RWPE2 (cell line): ENCODE data around the gene CEACAM16.

Source experiments
- ATAC-seq: fragments of 200-7000 bp; cut with Tn5 transposase; 3 replicates; pipeline ENCODE4 v1.9.1; 2021; ENCODE audit warnings: low read depth
- DNase-seq: peaks from one replicate; pipeline ENCODE4 v3.0.0-alpha.2; 2020; ENCODE audit warnings: low spot score
- H3K27ac ChIP-seq: fragments of 450-650 bp; 2 replicates; pipeline ENCODE4 v1.5.1; 2017; ENCODE audit warnings: mild to moderate bottlenecking; ENCODE audit not compliant: poor library complexity, severe bottlenecking
- H3K27me3 ChIP-seq: fragments of 250-450 bp; sonication (Bioruptor Pico); 2 replicates; pipeline ENCODE4 v1.5.1; 2021; ENCODE audit warnings: mild to moderate bottlenecking, moderate library complexity; ENCODE audit not compliant: insufficient read depth, poor library complexity, severe bottlenecking
- H3K36me3 ChIP-seq: fragments of 250-450 bp; sonication (Bioruptor Pico); 2 replicates; pipeline ENCODE4 v1.5.1; 2020; ENCODE audit warnings: low read depth, mild to moderate bottlenecking, moderate library complexity
- H3K4me1 ChIP-seq: fragments of 250-450 bp; sonication (Bioruptor Pico); 2 replicates; pipeline ENCODE4 v1.5.1; 2021; ENCODE audit warnings: mild to moderate bottlenecking, moderate library complexity; ENCODE audit not compliant: insufficient read depth, poor library complexity, severe bottlenecking
- H3K4me3 ChIP-seq: fragments of 250-450 bp; sonication (Bioruptor Pico); 2 replicates; pipeline ENCODE4 v1.5.1; 2021; ENCODE audit warnings: mild to moderate bottlenecking, moderate library complexity; ENCODE audit not compliant: severe bottlenecking
- H3K9me3 ChIP-seq: fragments of 250-450 bp; sonication (Bioruptor Pico); 2 replicates; pipeline ENCODE4 v1.5.1; 2021; ENCODE audit warnings: mild to moderate bottlenecking, moderate library complexity; ENCODE audit not compliant: severe bottlenecking
- CTCF ChIP-seq: fragments of 450-650 bp; IDR thresholded peaks from one replicate; pipeline ENCODE4 v1.5.1; 2017; ENCODE audit warnings: mild to moderate bottlenecking, moderate library complexity; ENCODE audit not compliant: poor library complexity, severe bottlenecking

Gene CEACAM16

DNA sequence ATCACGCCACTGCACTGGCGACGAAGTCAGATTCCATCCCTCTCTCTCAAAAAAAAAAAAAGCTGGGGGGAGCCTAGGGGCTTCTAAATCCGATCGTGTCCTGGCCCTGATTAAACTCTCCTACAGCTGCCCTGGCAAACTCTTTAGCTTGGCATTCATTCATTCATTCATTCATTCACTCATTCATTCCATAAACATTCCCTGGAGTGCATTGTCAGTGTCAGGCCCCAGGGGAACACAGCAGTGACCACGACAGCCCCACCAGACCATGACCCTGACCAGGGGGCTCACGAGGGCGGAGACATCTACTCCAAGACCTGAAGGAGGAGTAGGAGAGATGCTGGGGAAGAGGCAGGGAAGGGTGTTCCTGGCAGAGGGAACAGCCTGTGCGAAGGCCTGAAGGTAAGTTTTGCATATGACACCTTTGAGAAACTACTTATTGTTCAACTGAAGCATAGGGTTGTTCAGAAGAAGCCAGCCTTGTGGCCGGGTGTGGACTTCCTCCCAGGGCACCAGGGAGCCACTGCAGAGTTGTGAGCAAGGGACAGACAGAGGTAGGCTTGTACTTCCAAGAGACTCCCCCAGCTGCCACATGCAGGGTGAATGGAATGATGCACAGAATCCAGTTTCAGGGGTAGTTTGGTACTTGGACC lies 24.5 kb downstream of the CEACAM16 start:
- Histone ChIP-seq H3K4me3 (no peak overlapping the region), H3K27ac (no peak overlapping the region), H3K9me3 (no peaks in the 10 kb centered on the region), H3K4me1 (peaks cover 15% of the 10 kb centered on the region), H3K36me3 (no peaks in the 10 kb centered on the region), H3K27me3 (no peaks in the 10 kb centered on the region)
- TF ChIP-seq CTCF = no peak
- DNase-seq = no peak
- peak; percentile 10; the same call in 1 of the 3 replicates for ATAC-seq

DNA sequence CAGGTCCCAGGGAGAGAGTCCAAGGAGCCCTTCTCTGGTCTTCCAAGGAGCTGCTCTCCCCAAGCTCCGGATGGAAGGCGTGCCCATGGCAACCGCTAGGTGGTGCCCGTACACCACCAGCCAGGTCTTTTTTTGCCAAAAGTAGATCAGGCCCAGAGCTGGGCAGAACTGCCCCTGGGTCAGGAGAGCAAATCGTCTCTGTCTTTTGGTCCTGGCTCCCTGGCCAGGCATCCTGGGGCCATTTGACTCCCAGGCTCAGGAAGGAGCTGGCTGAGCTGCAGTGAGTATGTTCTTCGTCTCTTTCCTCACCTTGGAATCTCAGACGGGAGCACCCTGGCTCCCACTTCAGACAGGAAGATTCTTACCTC lies 25.0 kb downstream of the CEACAM16 start:
- Histone ChIP-seq H3K4me3 (no peak overlapping the region), H3K36me3 (no peaks in the 10 kb centered on the region), H3K27ac (peak overlapping the region; percentile 9), H3K27me3 (no peaks in the 10 kb centered on the region), H3K4me1 (peaks cover 10% of the 10 kb centered on the region), H3K9me3 (no peaks in the 10 kb centered on the region)
- peak; percentile 88 for ATAC-seq
- TF ChIP-seq CTCF = peak; percentile 97
- DNase-seq = no peak

DNA sequence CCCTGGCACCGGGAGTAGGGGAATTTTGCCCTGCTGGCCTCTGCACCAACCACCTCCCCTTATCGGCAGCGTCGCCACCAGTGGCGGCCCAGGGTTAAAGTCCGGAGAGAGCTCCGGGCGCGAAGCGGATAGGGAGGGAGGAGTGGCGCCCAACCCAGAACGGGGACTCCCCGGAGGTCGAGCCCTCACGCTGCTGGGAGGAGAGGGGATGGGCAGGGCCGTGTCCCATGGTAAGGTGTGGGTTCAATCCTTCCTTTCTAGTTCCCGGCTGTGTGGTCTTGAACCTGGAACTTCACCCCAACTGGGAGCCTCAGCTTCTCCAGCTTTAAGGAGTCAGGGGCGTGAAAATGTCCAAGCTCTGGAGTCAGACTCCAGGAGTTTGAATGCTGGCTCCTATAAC lies 26.3 kb downstream of the CEACAM16 start:
- ATAC-seq (no peak), DNase-seq (no peak)
- Histone ChIP-seq H3K4me3 (no peak overlapping the region), H3K27ac (no peak overlapping the region), H3K4me1 (peaks cover 10% of the 10 kb centered on the region), H3K9me3 (no peaks in the 10 kb centered on the region), H3K27me3 (no peaks in the 10 kb centered on the region), H3K36me3 (no peaks in the 10 kb centered on the region)
- no peak for TF ChIP-seq CTCF

- Histone ChIP-seq H3K4me3 (no peak overlapping the region), H3K27me3 (no peaks in the 10 kb centered on the region), H3K4me1 (peaks cover 10% of the 10 kb centered on the region), H3K9me3 (no peaks in the 10 kb centered on the region), H3K36me3 (no peaks in the 10 kb centered on the region), H3K27ac (no peak overlapping the region)
- ATAC-seq = no peak
- TF ChIP-seq CTCF = no peak
- DNase-seq = no peak
These were observed 26.7 kb downstream of the CEACAM16 start for GRCh38 chr19:44725684-44726083.

- ATAC-seq = no peak
- DNase-seq = no peak
- Histone ChIP-seq H3K4me1 (peaks cover 10% of the 10 kb centered on the region), H3K4me3 (no peak overlapping the region), H3K9me3 (no peaks in the 10 kb centered on the region), H3K27me3 (no peaks in the 10 kb centered on the region), H3K27ac (no peak overlapping the region), H3K36me3 (no peaks in the 10 kb centered on the region)
- TF ChIP-seq CTCF = no peak
These were observed 27.5 kb downstream of the CEACAM16 start for GRCh38 chr19:44726465-44726864.
